Endometrium (tissue), 2 donors: ENCODE data around the gene EPHB1.

ENCODE experiments used
- FAIRE-seq: peaks from 2 replicates; lab custom pipeline; 2012; peaks lifted over from hg19 to GRCh38; lab: Jason Lieb, UNC
- donor health status: control.
- donor health status: control.

Gene EPHB1

DNA sequence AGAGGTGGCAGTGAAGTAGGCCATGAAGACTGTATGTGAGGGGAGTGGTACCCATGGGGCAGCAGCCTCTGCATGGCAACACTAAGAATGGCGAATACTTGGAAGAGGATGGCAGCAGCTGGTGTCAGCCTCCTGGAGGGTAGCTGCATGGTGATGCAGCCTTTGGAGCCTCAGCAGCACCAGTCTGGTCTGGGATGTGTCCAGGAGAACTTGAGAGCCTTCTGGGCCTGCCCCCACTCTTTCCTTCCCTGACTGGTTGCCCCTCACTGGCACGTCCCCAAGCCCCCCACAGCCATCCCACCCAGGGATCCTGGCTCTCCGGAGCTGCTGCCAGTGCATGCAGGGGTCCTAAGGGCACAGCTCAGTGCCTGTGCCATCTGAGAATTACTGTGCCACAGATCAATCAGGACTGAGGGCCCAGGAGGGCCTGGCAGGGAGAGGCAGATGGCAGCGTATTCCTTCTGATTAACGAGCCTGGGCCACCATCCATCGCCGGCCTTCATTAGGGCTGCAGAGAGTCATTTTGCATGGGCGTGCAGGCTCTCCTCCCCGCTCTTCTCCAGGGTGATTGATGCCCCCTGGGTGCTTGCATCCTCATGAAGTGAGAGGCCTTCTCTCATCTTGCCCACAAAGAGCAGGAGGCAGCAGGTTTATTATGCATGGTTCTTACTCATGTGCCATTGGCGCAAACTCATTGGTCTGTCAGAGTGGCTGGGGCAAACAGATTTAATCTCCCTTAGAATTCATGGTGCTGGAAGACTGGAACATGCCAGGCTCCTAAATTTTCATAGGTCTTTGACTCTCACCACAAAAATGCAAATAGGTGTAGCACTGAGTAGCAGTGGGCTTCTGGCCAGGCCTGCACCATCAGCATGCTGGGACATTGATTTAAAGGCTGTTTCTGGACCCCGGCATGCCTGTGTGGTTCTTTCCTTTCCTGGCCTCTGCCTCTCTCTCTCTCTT lies 116.8 kb downstream of the EPHB1 start:
- FAIRE-seq: no peak

DNA sequence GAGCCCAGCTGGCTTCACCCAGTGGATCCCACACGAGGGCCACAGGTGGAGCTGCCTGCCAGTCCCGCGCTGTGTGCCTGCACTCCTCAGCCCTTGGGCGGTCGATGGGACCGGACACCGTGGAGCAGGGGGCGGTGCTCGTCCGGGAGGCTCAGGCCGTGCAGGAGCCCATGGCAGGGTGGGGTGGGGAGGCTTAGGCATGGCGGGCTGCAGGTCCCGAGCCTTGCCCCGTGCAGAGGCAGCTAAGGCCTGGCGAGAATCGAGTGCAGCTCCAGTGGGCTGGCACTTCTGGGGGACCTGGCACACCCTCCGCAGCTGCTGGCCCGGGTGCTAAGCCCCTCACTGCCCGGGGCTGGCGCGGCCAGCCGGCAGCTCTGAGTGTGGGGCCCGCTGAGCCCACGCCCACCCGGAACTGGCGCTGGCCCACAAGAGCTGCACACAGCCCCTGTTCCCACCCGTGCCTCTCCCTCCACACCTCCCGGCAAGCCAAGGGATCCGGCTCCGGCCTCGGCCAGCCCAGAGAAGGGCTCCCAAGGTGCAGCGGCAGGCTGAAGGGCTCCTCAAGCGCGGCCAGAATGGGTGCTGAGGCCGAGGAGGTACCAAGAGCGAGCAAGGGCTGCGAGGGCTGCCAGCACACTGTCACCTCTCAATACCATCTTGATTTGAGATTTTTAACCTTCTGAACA lies 121.4 kb downstream of the EPHB1 start:
- no peak for FAIRE-seq

DNA sequence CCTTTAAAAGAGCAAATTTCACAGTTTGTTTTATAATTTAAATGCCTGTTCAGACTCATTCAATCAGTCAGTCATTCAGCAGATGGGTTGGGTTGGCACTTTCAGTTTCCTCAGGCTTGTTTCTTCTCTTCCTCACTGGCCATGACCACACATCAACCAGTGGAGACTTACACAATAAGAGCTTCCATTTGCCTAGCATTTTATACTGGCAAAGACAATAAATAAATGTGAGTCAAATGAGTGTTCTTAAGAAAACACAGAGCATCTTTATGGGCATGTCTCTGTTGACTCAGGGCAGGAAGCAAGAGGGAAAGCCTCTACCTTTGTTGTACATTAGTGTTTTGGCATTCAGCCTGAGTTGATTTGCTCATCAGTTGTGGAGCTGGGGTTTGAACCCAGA lies 122.6 kb downstream of the EPHB1 start:
- FAIRE-seq: no peak

DNA sequence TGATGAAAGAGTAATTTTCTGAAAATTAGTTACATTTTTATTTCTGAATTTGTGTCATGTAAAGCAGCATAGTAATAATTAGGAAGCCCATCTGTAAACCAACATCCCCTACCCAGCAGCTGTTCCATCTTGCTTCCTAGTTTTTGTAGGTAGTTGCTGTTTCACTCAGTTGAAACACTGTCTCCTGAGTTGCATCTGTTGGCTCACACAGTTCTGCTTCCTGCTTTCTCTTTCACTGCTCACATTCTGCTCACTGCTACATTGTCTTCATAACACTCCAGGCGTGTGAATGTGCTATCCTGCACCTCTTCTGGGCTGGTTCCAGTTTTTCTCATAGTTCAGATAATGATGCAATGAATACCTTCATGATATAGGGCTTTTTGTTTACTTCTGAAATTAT lies 123.4 kb downstream of the EPHB1 start:
- FAIRE-seq: no peak

DNA sequence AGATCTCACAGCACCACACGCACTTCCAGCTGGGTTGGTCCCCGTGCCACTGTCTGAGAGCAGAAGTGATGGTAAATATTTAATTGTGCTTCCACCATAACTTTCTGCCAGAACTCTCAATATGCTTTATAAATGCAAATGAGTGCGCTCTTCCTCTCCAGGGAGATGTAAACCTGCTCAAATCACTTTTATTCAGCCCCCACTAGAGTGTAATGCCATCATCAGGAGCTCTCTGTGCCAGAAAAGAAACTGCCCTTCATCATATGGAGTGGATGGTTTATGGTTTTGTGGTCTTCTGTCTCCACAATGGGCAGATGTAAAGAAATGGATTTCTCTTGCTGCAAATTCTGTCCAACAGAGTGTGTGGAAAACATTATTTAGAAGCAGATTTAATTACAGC lies 127.0 kb downstream of the EPHB1 start:
- no peak for FAIRE-seq

DNA sequence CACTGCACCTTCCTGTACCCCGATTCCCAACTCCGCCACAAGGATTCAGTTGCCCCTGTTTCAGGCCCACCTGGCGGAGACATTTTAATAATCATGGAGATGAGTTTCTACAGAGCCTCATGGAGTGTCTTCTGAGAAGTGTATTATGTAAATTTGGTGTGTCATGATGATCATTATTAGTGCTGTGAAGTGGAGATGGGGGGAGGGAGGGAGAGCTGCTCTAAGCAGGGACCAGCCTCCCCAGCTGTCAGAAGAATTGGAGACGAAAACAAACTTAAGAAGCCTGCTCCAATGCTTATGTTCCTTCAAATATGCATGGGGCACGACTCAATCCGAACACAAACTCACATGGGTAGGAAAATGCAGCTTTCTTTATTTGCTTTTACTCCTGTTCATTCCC lies 127.8 kb downstream of the EPHB1 start:
- no peak for FAIRE-seq

DNA sequence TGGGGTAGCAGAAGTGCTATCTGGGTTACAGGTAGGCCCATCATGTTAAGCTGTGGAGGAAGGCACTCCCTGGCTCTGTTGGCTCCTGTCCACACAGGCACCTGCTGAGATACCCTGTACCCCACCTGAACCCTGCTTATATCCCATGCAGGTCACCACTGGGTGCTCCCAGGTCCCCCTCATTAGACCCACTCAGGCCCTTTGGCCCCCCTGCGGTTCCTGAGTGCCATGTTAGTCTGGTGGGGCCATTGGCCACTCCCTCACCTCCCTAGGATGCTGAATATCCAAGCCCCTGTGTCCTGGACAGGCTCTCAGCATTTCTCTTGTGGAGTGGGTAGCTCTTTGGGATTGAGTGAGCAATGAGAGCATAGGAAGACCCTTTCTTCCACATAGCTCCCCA lies 128.2 kb downstream of the EPHB1 start:
- FAIRE-seq: no peak

DNA sequence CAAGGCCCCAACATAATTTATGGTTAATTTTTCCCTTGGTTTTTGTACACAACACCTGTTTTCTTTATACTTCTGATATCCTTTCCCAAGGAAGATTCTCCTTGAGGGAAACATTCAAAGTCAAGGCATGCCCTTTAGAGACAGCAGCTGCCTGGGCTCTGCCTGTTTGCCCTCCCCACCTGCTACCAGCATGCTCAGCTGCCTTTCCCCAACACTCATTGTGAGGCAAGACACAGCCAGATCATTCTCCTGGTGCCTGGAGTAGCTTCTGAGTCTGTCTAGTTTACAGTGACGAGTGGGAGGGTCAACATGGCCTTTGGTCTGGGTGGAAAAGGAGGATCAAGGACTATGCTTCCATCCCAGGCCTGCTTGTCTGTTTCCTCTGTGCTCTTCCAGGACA lies 132.5 kb downstream of the EPHB1 start:
- no peak for FAIRE-seq

DNA sequence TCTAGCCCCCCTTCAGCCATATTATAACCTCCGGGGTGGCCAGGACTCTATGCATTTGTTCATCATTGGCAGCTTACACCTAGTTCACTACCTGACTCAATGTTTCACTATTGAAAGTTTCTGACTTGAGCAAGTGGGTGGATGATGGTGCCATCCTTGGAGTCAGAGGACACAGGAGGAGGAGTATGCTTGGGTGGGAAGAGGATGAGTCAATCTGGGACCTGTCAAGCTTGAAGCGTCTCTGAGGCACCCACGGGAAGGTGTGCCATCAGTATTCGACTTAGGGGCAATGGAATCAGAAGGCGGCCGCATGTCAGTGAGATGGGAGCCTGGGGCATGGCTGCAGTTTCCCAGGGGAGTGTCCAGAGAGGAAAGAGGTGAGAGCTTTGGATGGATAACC lies 133.3 kb downstream of the EPHB1 start:
- FAIRE-seq: no peak

DNA sequence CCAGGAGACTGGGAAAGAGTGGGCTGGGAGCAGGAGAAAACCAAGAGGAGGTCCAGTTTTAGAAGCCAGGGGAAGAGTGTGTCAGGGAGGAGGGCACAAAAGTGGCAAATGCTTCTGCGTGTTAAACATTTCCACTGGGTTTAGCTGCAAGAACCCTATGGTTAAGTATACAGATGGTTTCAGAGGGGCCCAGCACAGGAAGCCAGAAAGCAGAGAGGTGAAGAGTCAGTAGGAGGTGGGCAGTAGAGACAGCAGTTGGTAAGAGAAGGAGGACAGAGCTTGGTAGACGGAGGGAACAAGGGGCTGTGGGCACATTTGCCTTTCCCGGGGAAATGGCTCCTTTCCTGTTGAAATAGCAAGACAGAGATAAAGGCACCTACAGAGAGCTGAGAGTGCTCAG lies 133.8 kb downstream of the EPHB1 start:
- FAIRE-seq: no peak

DNA sequence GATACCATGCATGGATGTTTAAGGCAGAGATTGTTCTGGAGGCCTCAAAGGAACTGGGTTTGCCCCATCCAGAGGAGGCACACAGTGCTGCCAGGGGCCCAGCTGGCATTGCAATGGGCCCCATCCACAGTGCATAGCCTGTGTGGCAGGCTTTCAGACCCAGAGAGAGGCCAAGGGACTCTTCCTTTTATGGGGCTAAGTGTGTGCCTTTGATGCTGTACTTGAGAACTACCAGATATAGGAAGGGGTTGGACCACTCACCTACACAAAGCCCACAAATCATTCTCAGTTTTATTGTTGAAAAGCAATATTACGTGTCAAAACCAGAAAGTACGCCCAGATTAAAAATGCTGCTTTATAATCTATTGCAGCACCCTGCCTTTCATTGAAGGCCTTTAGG lies 134.9 kb downstream of the EPHB1 start:
- FAIRE-seq: no peak

DNA sequence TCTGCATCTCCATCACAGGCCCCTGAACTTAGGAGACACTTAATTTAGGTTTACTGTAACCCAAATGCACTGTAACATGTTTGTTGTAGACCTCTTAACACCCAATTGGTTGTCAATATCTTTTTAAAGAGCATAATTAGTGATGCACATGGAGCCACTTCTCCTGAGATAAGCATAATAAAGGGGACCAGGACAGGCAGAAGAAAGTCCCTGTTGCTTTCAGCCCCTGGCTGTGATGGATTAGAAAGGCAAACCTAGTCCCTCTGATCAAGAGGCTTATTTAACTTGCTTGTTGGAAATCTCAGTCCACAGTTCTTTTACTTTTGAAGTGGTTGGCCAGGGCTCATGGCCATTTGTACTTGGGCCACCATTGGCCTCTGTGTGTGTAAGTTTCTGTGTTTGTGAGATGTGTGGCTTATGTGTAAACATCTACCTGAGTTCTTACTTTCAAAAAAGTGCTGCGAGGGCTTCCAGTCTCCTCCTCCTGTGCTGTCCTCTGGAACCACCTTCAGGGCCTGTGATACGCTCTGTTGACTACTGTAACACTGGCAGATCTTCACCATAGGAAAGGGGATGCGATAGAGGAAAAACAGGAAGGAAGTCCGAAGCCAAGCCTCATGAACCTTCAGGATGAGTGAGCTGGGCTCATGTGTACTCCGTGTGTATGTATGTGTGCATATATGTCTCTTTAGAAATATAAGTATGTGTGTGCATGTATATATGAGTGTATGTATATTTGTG lies 136.2 kb downstream of the EPHB1 start:
- no peak for FAIRE-seq

DNA sequence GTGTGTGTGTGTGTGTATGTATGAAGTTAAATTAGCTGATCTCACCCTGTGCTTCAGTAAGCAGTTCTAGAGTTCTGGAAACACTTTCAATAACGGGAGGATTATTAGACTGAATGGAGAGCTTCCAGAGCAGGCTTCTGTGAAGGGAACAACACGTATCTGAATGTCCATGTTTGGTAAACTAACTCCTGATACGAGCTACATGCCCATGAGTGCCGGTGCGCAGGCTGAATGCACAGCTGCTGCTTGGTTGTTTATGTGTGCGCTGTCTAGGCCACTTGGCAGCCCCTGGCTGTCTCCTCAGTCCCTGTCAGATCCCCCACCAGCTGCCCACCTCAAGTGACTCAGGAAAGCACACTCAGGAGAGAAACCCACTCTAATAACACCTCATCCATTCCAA lies 137.0 kb downstream of the EPHB1 start:
- FAIRE-seq: no peak

DNA sequence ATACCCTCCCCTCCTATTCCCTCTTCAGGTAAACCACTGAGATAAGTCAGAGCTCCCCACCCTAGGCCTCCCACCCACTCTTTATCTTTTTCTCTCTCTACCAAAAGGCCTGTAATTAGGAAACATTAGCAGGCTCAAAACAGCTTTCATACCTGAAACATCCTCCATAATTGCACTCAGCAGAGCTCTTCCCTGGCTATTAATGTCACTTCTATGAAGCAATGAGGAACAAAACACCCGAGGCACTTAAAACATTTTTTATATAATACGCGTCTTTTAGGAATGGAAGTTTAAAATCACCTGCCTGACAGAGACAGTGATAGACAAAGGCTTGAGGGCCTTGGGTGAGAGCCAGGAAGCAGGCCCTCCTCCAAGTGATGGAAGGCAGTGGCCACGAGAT lies 138.9 kb downstream of the EPHB1 start:
- no peak for FAIRE-seq

DNA sequence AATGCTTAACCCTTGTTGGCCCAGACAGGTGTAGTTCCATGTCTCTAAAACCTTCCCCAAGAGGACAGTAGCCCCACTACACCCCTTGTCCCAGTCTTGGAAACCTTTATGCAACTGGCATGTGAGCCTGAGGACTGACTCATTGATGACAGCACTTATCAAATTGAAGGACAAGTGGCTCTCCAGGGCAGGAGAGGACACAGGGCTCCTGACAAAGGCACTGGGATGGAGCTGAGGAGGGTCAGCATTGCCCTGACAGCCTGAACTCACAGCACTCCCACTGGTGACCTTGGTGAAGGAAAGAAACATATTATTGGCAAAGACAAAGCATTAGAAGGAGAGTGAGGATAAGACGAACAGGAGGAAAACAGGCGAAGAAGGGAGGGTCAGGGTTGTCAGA lies 139.9 kb downstream of the EPHB1 start:
- FAIRE-seq: no peak

DNA sequence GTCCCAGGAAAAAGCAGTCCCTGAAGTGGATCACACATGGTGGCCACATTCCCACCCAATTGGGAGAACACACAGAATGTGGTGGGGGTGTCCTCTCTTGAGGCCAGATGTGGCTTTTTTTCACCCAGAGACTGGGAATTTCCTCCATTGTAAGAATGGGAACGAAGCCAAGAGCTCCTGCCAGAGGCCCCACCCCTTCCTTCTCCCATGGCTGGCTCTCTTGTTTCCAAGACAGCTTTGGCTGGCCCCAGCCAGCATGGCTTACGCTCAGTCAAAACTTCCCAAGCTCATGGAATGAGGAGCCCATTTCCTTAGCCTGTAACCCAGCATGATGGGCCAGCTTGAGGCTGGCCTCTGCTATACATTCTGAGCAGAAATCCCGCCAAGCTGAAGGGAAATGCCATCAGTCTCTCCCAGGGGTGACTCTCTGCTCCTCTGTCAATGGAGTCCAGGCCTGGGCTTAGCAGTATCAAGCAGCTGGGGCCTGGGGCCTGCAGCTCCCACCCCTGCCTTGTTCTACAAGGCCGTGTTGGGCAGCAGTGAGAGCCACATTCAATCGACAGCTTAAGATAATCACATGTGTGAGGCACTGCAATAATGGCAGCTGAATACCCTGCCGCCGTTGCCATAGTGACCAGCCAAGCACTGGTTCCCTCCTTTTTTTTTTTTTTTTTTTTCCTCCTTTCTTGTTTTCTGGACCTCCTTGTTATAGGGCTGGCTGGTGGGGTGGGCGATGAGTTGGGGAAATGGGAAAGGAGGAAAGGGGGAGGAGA lies 142.4 kb downstream of the EPHB1 start:
- no peak for FAIRE-seq

DNA sequence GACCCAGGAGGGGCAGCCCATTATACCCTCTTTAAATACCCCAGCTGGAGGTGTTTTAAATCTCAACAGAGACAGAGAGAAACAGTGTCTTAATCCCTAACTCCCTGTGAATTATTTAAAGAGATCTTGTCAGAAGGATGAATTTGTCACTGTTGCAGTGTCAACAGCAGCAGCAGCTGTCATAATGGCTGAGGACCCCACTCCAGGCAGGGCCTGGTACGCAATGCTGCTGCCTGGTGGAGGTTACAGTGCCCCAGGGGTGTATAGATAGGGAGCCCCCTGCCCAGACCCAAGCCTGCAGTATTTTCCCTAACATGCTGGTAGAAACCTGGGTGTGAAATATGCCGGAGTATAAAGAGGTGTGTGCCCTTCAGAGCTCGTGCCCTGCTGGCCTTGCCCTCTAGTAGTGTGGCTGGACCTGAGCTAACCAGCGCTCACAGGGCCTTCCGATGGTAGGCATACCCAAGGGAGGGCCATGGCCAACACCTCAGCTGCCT lies 143.0 kb downstream of the EPHB1 start:
- FAIRE-seq: no peak

DNA sequence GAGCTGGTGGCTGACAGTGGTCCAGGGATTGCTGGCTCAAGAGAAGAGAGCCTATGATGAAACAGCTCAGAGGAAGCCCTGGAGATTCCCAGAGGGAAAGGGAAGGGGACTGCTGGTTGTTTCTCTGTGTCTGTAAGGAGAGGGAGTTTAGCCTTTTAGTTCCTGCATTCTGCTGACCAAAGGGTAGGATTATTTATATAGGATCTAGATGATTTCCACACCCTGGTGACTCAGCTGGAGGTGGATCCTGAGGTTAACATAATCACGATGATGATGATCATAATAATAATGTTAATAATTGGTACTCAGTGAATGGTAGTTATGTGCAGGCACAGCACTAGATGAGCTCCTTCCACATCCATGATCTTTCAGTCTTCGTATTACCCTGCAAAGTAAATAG lies 144.9 kb downstream of the EPHB1 start:
- FAIRE-seq: no peak

DNA sequence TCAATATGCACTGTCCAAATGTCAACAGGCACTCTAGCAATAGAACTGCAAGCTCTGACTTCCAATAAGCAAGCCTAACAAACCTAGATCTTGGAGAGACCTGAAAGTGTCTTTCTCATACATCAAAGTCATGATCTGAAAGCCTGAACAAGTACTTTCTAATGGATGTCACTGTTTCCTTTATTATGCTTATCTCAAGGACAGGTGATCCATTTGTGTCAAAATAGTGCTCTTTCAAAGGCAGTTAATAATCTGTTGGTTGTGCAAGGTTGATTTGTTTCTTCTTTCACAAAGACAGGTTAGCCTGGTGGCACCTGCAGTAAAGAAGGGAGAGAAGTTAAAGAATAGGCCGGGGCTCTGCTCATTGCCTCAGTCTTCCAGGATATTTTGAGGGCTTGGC lies 146.8 kb downstream of the EPHB1 start:
- no peak for FAIRE-seq

DNA sequence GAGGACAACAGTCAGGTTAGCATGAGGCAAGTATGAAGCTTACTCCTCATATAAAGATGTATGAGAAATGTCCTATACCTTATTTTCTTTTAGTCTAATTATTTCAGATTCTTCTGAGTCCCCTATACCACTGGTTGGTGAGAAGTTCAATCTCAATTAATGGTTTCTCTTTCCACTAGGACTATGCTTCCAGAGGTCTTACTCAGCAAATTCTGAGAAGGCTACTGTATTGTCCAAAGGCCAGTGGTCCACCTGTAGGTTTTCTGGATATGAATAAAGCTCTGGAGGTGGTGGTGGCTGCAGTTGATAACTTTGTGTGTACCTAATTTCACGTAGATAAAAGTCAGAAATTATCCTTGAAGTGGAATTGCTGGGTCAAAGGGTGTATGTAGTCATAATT lies 149.4 kb downstream of the EPHB1 start:
- FAIRE-seq: no peak

DNA sequence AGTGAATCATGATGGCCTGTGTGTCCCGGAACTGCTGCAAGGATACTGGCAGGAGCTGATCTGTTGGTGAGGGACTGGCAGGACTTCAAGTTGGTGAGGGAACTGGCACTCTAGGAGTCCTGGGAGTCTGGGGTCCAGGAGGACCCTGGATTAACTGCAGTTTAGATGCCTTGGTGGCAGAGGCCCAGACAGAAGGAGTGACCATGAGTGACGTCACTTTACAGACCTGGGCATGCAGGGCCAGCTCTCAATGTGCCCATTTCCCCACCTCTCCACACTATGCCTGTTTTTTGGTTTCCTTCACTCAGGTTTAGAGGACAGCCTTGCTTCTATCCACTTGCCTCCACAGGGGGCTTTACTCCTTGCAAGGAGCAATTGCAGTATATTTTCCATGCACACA lies 154.1 kb downstream of the EPHB1 start:
- no peak for FAIRE-seq

DNA sequence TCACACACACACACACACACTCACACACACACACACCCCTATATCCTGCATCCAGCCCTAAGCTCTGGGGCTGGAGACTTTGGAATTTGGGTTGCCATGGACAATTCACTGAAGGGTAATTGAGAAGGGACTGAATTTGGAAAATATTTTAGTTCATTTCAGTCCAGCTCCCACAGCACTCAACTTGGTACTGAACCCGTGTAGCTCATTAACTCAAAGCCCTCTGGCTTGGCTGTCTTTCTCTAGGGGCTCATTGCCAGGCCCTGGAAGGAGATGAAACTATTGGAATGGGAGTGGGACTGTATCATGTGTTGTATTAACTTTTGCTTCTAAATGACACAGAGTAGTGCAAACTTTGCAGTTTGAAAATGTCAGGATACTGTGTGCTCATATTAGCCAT lies 157.3 kb downstream of the EPHB1 start:
- FAIRE-seq: no peak
